Erythroblast (primary cell): ENCODE measurements around the gene SBF2.

Source experiments
- GATA1 ChIP-seq: IDR thresholded peaks from 2 replicates; pipeline ENCODE4 v1.6.1; 2011; ENCODE audit warnings: low read depth, mild to moderate bottlenecking, control low read depth, low read length, moderate library complexity
- POLR2A ChIP-seq: IDR thresholded peaks from 2 replicates; pipeline ENCODE4 v1.6.1; 2011; ENCODE audit warnings: mild to moderate bottlenecking, low read length

GRCh38 chr11:9827708-9828107 is 466.3 kb downstream of the SBF2 start:
- TF ChIP-seq POLR2A (no peak), GATA1 (no peak)
